B cell (primary cell): ENCODE data around the gene PLSCR4. TPM values are rescaled to one million over a fixed set of nuclear protein-coding genes. Genes with fewer than 3 reads are reported as not detected.

Experiments used
- ATAC-seq: fragments of 200-7000 bp; cut with Tn5 transposase; one replicate; pipeline ENCODE4 v1.10.0; 2021; ENCODE audit warnings: low read depth, mild to moderate bottlenecking, moderate number of reproducible peaks, moderate library complexity
- CTCF ChIA-PET: fragments of 350-600 bp; sonication (Branson Sonifier 250); formaldehyde crosslinking; loops from one replicate; lab custom pipeline; 2021; ENCODE audit warnings: antibody characterized with exemption, inconsistent platforms; lab: Charles Lee
- POLR2A ChIA-PET: fragments of 350-600 bp; sonication (Branson Sonifier 250); formaldehyde crosslinking; loops from one replicate; lab custom pipeline; 2021; ENCODE audit warnings: antibody characterized with exemption; lab: Charles Lee
- DNase-seq: peaks from one replicate; pipeline ENCODE4 v3.0.0; 2013
- H2AFZ ChIP-seq: 2 replicates; pipeline ENCODE4 v1.6.1; 2012; ENCODE audit warnings: mild to moderate bottlenecking, low read depth, low read length; ENCODE audit not compliant: insufficient read depth, poor library complexity, severe bottlenecking
- H3K27ac ChIP-seq, 2 donors: 1 replicate in 1 of 2; 2 replicates in 1 of 2; pipeline ENCODE4 v1.5.1; 2012 to 2013; ENCODE audit warnings: low read length in 2 of 2, mild to moderate bottlenecking in 2 of 2, moderate library complexity in 1 of 2
- H3K27me3 ChIP-seq, 4 experiments: fragments of 200-600 bp in 1 of 4; sonication (generic) in 1 of 4; replicated peaks in 1 of 4; 1 replicate in 2 of 4; 2 replicates in 2 of 4; pipeline versions ENCODE4 v1.6.1 to v1.7.0; 2013 to 2016; ENCODE audit warnings: low read length in 3 of 4, mild to moderate bottlenecking in 2 of 4, mixed read lengths in 1 of 4, moderate library complexity in 1 of 4; ENCODE audit not compliant: insufficient read depth in 4 of 4, control insufficient read depth in 3 of 4; ENCODE audit errors: control extremely low read depth in 1 of 4
- H3K36me3 ChIP-seq, 2 experiments: replicated peaks in 1 of 2; 1 replicate in 1 of 2; 2 replicates in 1 of 2; pipeline versions ENCODE4 v1.6.1 to v1.7.1; 2013; ENCODE audit warnings: low read length in 1 of 2; ENCODE audit not compliant: insufficient read depth in 2 of 2, control insufficient read depth in 1 of 2; ENCODE audit errors: control extremely low read depth in 1 of 2, extremely low read depth in 1 of 2
- H3K4me1 ChIP-seq, 2 donors: fragments of 200-600 bp in 1 of 2; sonication (generic) in 1 of 2; 1 replicate in 1 of 2; 2 replicates in 1 of 2; pipeline versions ENCODE4 v1.5.1 to v1.6.1; 2013 to 2017; ENCODE audit warnings: low read length in 2 of 2; ENCODE audit not compliant: control insufficient read depth in 2 of 2, insufficient read depth in 2 of 2
- H3K4me2 ChIP-seq: replicated peaks from 2 replicates; pipeline ENCODE3; 2012; ENCODE audit warnings: mild to moderate bottlenecking, low read depth, low read length; ENCODE audit not compliant: poor library complexity, severe bottlenecking
- H3K4me3 ChIP-seq, 5 experiments: fragments of 200-600 bp in 1 of 5; sonication (generic) in 1 of 5; 1 replicate in 3 of 5; 2 replicates in 2 of 5; pipeline versions ENCODE4 v1.5.1 to v1.7.0; 2011 to 2016; ENCODE audit warnings: low read length in 4 of 5, mild to moderate bottlenecking in 4 of 5, low read depth in 2 of 5, control low read depth in 1 of 5, moderate library complexity in 1 of 5; ENCODE audit not compliant: insufficient read depth in 1 of 5; ENCODE audit errors: control extremely low read depth in 1 of 5, extremely low read depth in 1 of 5
- H3K79me2 ChIP-seq: fragments of 200-600 bp; sonication (generic); one replicate; pipeline ENCODE4 v1.6.0; 2016; ENCODE audit warnings: low read length; ENCODE audit not compliant: control insufficient read depth, insufficient read depth
- H3K9ac ChIP-seq: fragments of 200-600 bp; sonication (generic); 2 replicates; pipeline ENCODE4 v1.6.1; 2017; ENCODE audit warnings: mild to moderate bottlenecking, low read length, moderate library complexity
- H3K9me3 ChIP-seq, 3 donors: one replicate each; pipeline versions ENCODE4 v1.6.1 to v1.7.1; 2013; ENCODE audit warnings: low read length in 2 of 3; ENCODE audit not compliant: control insufficient read depth in 2 of 3, insufficient read depth in 1 of 3; ENCODE audit errors: control extremely low read depth in 1 of 3
- H4K20me1 ChIP-seq: 2 replicates; pipeline ENCODE4 v1.6.0; 2012; ENCODE audit warnings: mild to moderate bottlenecking, low read length; ENCODE audit not compliant: insufficient read depth, control insufficient read depth, poor library complexity, severe bottlenecking
- H3K27ac Mint-ChIP-seq: one replicate; pipeline ENCODE4 v1.8.0; 2021; ENCODE audit warnings: mixed read lengths
- H3K27me3 Mint-ChIP-seq: one replicate; pipeline ENCODE4 v1.8.0; 2021; ENCODE audit warnings: mixed read lengths
- H3K4me1 Mint-ChIP-seq: one replicate; pipeline ENCODE4 v1.8.0; 2021; ENCODE audit warnings: mixed read lengths
- H3K4me3 Mint-ChIP-seq: one replicate; pipeline ENCODE4 v1.8.0; 2021; ENCODE audit warnings: mixed read lengths
- H3K9me3 Mint-ChIP-seq: one replicate; pipeline ENCODE4 v1.8.0; 2022; ENCODE audit warnings: mixed read lengths; ENCODE audit not compliant: insufficient read depth
- CTCF ChIP-seq: fragments of 200-600 bp; IDR thresholded peaks from one replicate; pipeline ENCODE4 v1.8.0; 2022; ENCODE audit warnings: antibody characterized with exemption, mild to moderate bottlenecking
- EZH2 ChIP-seq: IDR thresholded peaks from 2 replicates; pipeline ENCODE4 v1.6.1; 2012; ENCODE audit warnings: borderline replicate concordance, low read depth, mild to moderate bottlenecking, moderate library complexity, low read length; ENCODE audit not compliant: insufficient read depth, poor library complexity, severe bottlenecking
- WGBS: methylation state at CpG from one replicate; pipeline ENCODE4 v1.1.5; 2013; ENCODE audit warnings: missing lambda C conversion rate; ENCODE audit not compliant: insufficient coverage; 5-methylcytosine and 5-hydroxymethylcytosine counted together
- intact Hi-C: fragments of 100-400 bp; cut with micrococcal nuclease; formaldehyde crosslinking; loops from one replicate; pipeline ENCODE4 v1.10.0; 2022
- polyA plus RNA-seq: library from polyadenylated mRNA; depleted of rRNA; stranded (reverse); fragments of >200 nt; gene quantifications from 2 replicates; pipeline ENCODE4 v1.2.3, GENCODE V29; 2012
- total RNA-seq, 2 donors: library from RNA; stranded (reverse); fragments of 120-200 nt in 1 of 2; gene quantifications; 1 replicate in 1 of 2; 2 replicates in 1 of 2; pipeline versions ENCODE4 v1.2.3 to v1.2.4, GENCODE V29; 2013 to 2022

The PLSCR4 gene
- total and polyA plus RNA-seq, 2 donors (not counting 1 experiment from before 2014, with no cell fraction given) = not detected

GRCh38 chr3:146142757-146143156, 108.1 kb downstream of the PLSCR4 start:
- intact Hi-C loops = no loop called here
- Histone ChIP-seq H3K9me3 (no peaks in the 10 kb centered on the region), H3K27ac (no peak overlapping the region), H3K36me3 (no peaks in the 10 kb centered on the region), H3K4me2 (no peak overlapping the region), H3K79me2 (no peaks in the 10 kb centered on the region), H3K4me1 (no peaks in the 10 kb centered on the region), H3K9ac (no peak overlapping the region), H2AFZ (no peak overlapping the region), H3K27me3 (peaks cover 0 to 3% (median 0%) of the 10 kb centered on the region in 4 experiments), H4K20me1 (no peaks in the 10 kb centered on the region), H3K4me3 (no peak overlapping the region)
- WGBS = 100% methylated on average over 1 of the region's 3 CpGs
- TF ChIP-seq CTCF (no peak), EZH2 (no peak)
- ChIA-PET CTCF (no interaction called here), POLR2A (no interaction called here)
- no peak for DNase-seq
- no peaks in the 10 kb centered on the region for H3K4me1 Mint-ChIP-seq
- H3K9me3 Mint-ChIP-seq = no peaks in the 10 kb centered on the region
- H3K4me3 Mint-ChIP-seq = no peak overlapping the region
- no peaks in the 10 kb centered on the region for H3K27me3 Mint-ChIP-seq
- H3K27ac Mint-ChIP-seq = no peak overlapping the region
- no peak for ATAC-seq

Other genes starting within 250 kb of the PLSCR4 start
- not detected in 2 replicates for gene PLOD2, start 89.9 kb downstream of the PLSCR4 start, total RNA-seq
- not detected in 2 replicates for gene PLOD2, start 89.9 kb downstream of the PLSCR4 start, polyA plus RNA-seq
- 0.54 and 0.61 TPM in 2 replicates for gene PLSCR2, start 218.5 kb upstream of the PLSCR4 start, total RNA-seq
- gene PLSCR2, start 218.5 kb upstream of the PLSCR4 start, polyA plus RNA-seq = 0.15 TPM in 1 of 2 replicates, not detected in the other